Measurements from ENCODE around the gene MYO3A.

Gene MYO3A

DNA sequence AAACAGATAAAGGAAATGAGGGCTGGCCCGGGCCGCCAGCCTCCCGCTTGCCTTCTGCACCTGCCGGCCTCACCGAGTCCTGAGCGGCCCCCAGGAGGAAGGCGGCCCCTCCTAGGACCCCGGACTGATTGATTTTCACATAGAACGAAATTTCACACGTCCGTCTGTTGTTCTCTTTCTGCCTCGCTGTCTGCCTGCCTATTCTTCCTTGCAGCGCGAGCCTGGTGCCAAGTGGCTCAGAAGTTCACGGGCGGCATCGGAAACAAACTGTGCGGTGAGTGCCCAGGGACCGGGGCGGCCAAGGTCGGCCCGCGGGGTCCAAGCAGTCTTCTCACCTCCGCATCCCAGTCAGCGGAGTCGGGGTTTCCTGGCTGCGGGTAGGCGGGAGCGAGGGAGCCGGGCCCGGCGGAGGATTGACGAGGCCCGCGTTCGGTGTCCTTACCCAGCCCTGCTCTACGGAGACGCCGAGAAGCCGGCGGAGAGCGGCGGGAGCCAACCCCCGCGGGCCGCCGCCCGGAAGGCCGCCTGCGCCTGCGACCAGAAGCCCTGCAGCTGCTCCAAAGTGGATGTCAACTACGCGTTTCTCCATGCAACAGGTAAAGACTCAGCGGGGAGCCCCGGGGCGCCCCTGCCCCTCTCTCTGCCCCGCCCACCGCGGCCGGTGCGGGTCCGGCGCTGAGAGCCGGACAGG, 283.5 kb downstream of the MYO3A start:
- CTCF ChIA-PET: no interaction called here
- POLR2A ChIA-PET: no interaction called here
- no peak for DNase-seq (ENCODE audit: extremely low spot score)
- TF ChIP-seq SP1 (IDR thresholded peaks at IDR 0.05) (no peak), FOXA1 (IDR thresholded peaks at IDR 0.05) (no peak), NFRKB (IDR thresholded peaks at IDR 0.05) (no peak), TARDBP (IDR thresholded peaks at IDR 0.05) (no peak), ZNF384 (IDR thresholded peaks at IDR 0.05) (no peak), FOXM1 (IDR thresholded peaks at IDR 0.05; ENCODE audit: borderline replicate concordance) (no peak), BHLHE40 (IDR thresholded peaks at IDR 0.05; ENCODE audit: borderline replicate concordance) (no peak), ELF4 (IDR thresholded peaks at IDR 0.05) (no peak), ARNT (IDR thresholded peaks at IDR 0.05) (no peak), L3MBTL2 (conservative IDR thresholded peaks at IDR 0.05) (no peak), FOXK2 (IDR thresholded peaks at IDR 0.05) (no peak), CTBP1 (IDR thresholded peaks at IDR 0.05; ENCODE audit: borderline replicate concordance) (no peak)
- TF ChIP-seq, protein P1, sequence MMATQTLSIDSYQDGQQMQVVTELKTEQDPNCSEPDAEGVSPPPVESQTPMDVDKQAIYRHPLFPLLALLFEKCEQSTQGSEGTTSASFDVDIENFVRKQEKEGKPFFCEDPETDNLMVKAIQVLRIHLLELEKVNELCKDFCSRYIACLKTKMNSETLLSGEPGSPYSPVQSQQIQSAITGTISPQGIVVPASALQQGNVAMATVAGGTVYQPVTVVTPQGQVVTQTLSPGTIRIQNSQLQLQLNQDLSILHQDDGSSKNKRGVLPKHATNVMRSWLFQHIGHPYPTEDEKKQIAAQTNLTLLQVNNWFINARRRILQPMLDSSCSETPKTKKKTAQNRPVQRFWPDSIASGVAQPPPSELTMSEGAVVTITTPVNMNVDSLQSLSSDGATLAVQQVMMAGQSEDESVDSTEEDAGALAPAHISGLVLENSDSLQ (IDR thresholded peaks at IDR 0.05): no peak

DNA sequence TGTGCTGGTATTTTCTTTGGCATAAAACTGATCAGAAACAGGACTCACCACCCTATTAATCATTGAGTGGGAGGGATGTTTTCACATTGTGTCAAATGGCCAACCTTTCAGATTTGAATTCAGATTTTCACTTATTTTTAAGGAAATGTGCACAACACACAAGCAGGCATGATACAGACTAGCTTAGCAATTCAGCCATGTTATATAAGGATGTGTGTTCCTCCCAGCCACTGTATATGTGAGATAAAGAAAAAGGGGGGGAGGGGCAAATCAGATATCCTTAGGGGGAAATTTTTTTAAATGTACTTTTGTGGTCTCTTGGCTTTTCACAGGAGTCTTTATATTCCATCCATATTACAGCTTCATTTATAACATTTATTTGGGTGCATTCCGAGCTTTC, 285.6 kb downstream of the MYO3A start:
- ChIA-PET POLR2A (no interaction called here), CTCF (no interaction called here)

GRCh38 chr10:26220901-26221300, 286.9 kb downstream of the MYO3A start:
- TF ChIP-seq NFRKB (IDR thresholded peaks at IDR 0.05): no peak
- no peak for TF ChIP-seq FOXA1 (IDR thresholded peaks at IDR 0.05)
- no peak for TF ChIP-seq HDGF (IDR thresholded peaks at IDR 0.05; ENCODE audit: borderline replicate concordance)
- no peak for TF ChIP-seq LEF1 (IDR thresholded peaks at IDR 0.05; ENCODE audit: borderline replicate concordance)
- TF ChIP-seq FOXM1 (IDR thresholded peaks at IDR 0.05; ENCODE audit: borderline replicate concordance): no peak
- TF ChIP-seq, protein P1 (IDR thresholded peaks at IDR 0.05): no peak
- no peak for TF ChIP-seq ELF4 (IDR thresholded peaks at IDR 0.05)
- TF ChIP-seq SUZ12 (IDR thresholded peaks at IDR 0.05): no peak
- TF ChIP-seq TARDBP (IDR thresholded peaks at IDR 0.05): no peak
- no peak for TF ChIP-seq CTBP1 (IDR thresholded peaks at IDR 0.05; ENCODE audit: borderline replicate concordance)
- no peak for TF ChIP-seq ARNT (IDR thresholded peaks at IDR 0.05)
- no peak for DNase-seq (ENCODE audit: extremely low spot score)
- CTCF ChIA-PET: no interaction called here
- POLR2A ChIA-PET: no interaction called here

More for the DNA sequence above, 285.6 kb downstream of the MYO3A start:
- no peak for DNase-seq (ENCODE audit: extremely low spot score)
- no peak for TF ChIP-seq BHLHE40 (IDR thresholded peaks at IDR 0.05; ENCODE audit: borderline replicate concordance)
- TF ChIP-seq SUZ12 (IDR thresholded peaks at IDR 0.05): no peak
- TF ChIP-seq ELF4 (IDR thresholded peaks at IDR 0.05): no peak
- no peak for TF ChIP-seq L3MBTL2 (conservative IDR thresholded peaks at IDR 0.05)
- no peak for TF ChIP-seq TARDBP (IDR thresholded peaks at IDR 0.05)
- no peak for TF ChIP-seq NFRKB (IDR thresholded peaks at IDR 0.05)
- no peak for TF ChIP-seq SP1 (IDR thresholded peaks at IDR 0.05)
- TF ChIP-seq CTBP1 (IDR thresholded peaks at IDR 0.05; ENCODE audit: borderline replicate concordance): no peak
- TF ChIP-seq ZNF384 (IDR thresholded peaks at IDR 0.05): no peak
- TF ChIP-seq LEF1 (IDR thresholded peaks at IDR 0.05; ENCODE audit: borderline replicate concordance): no peak
- TF ChIP-seq FOXK2 (IDR thresholded peaks at IDR 0.05): no peak
- no peak for TF ChIP-seq ARNT (IDR thresholded peaks at IDR 0.05)
- TF ChIP-seq FOXA1 (IDR thresholded peaks at IDR 0.05): no peak
- TF ChIP-seq FOXM1 (IDR thresholded peaks at IDR 0.05; ENCODE audit: borderline replicate concordance): no peak
- TF ChIP-seq HDGF (IDR thresholded peaks at IDR 0.05; ENCODE audit: borderline replicate concordance): no peak
- TF ChIP-seq, protein P1 (IDR thresholded peaks at IDR 0.05): no peak

GRCh38 chr10:26221541-26221940, 287.5 kb downstream of the MYO3A start:
- ChIA-PET POLR2A (no interaction called here), CTCF (no interaction called here)
- DNase-seq (ENCODE audit: extremely low spot score): no peak
- TF ChIP-seq TARDBP (IDR thresholded peaks at IDR 0.05) (no peak), NFRKB (IDR thresholded peaks at IDR 0.05) (no peak), BHLHE40 (IDR thresholded peaks at IDR 0.05; ENCODE audit: borderline replicate concordance) (no peak), FOXK2 (IDR thresholded peaks at IDR 0.05) (no peak), SP1 (IDR thresholded peaks at IDR 0.05) (no peak), FOXA1 (IDR thresholded peaks at IDR 0.05) (no peak), CTBP1 (IDR thresholded peaks at IDR 0.05; ENCODE audit: borderline replicate concordance) (no peak), SUZ12 (IDR thresholded peaks at IDR 0.05) (no peak), FOXM1 (IDR thresholded peaks at IDR 0.05; ENCODE audit: borderline replicate concordance) (no peak), L3MBTL2 (conservative IDR thresholded peaks at IDR 0.05) (no peak), LEF1 (IDR thresholded peaks at IDR 0.05; ENCODE audit: borderline replicate concordance) (no peak), HDGF (IDR thresholded peaks at IDR 0.05; ENCODE audit: borderline replicate concordance) (no peak), ARNT (IDR thresholded peaks at IDR 0.05) (no peak), ZNF384 (IDR thresholded peaks at IDR 0.05) (no peak), ELF4 (IDR thresholded peaks at IDR 0.05) (no peak)
- TF ChIP-seq, protein P1 (IDR thresholded peaks at IDR 0.05): no peak

DNA sequence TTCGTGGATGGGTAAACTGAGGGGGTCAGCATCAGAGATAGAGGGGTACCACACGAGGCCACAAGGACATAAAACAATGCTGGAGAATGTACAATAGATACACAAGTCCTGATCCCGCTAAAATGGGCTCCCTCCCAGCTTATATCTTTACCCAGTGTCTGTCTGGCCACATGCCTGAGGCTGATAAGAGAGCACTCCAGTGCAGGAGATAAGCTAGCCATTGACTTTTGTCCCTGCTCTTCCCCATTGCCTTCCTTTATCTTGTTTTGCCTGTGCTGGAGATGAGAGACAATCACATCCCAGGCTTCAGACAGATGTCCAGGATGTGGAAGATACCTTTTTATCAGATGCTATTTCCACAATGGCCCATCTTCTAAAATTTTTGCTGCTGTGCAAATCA, 288.5 kb downstream of the MYO3A start:
- DNase-seq (ENCODE audit: extremely low spot score): no peak
- POLR2A ChIA-PET: no interaction called here
- CTCF ChIA-PET: no interaction called here
- TF ChIP-seq HDGF (IDR thresholded peaks at IDR 0.05; ENCODE audit: borderline replicate concordance): no peak
- no peak for TF ChIP-seq BHLHE40 (IDR thresholded peaks at IDR 0.05; ENCODE audit: borderline replicate concordance)
- no peak for TF ChIP-seq FOXK2 (IDR thresholded peaks at IDR 0.05)
- TF ChIP-seq, protein P1 (IDR thresholded peaks at IDR 0.05): no peak
- TF ChIP-seq L3MBTL2 (conservative IDR thresholded peaks at IDR 0.05): no peak
- no peak for TF ChIP-seq ELF4 (IDR thresholded peaks at IDR 0.05)
- no peak for TF ChIP-seq ZNF384 (IDR thresholded peaks at IDR 0.05)
- TF ChIP-seq SP1 (IDR thresholded peaks at IDR 0.05): no peak
- TF ChIP-seq FOXA1 (IDR thresholded peaks at IDR 0.05): no peak
- TF ChIP-seq TARDBP (IDR thresholded peaks at IDR 0.05): no peak
- no peak for TF ChIP-seq LEF1 (IDR thresholded peaks at IDR 0.05; ENCODE audit: borderline replicate concordance)
- TF ChIP-seq SUZ12 (IDR thresholded peaks at IDR 0.05): no peak
- TF ChIP-seq FOXM1 (IDR thresholded peaks at IDR 0.05; ENCODE audit: borderline replicate concordance): no peak
- TF ChIP-seq CTBP1 (IDR thresholded peaks at IDR 0.05; ENCODE audit: borderline replicate concordance): no peak
- no peak for TF ChIP-seq NFRKB (IDR thresholded peaks at IDR 0.05)
- no peak for TF ChIP-seq ARNT (IDR thresholded peaks at IDR 0.05)
